Activated CD4-positive, alpha-beta T cell treated with anti-CD3 and anti-CD28 coated beads for 36 hours (primary cell): ENCODE data around the gene BTBD17. TPM values are rescaled to one million over a fixed set of nuclear protein-coding genes. Genes with fewer than 3 reads are reported as not detected.

Source experiments
- ATAC-seq: fragments of 200-7000 bp; cut with Tn5 transposase; one replicate; pipeline ENCODE4 v1.10.0; 2021; ENCODE audit warnings: mild to moderate bottlenecking, moderate library complexity
- CTCF ChIA-PET: fragments of 350-600 bp; sonication (Branson Sonifier 250); formaldehyde crosslinking; loops from one replicate; lab custom pipeline; 2021; ENCODE audit warnings: antibody characterized with exemption; lab: Charles Lee
- POLR2A ChIA-PET: fragments of 350-600 bp; sonication (Branson Sonifier 250); formaldehyde crosslinking; loops from one replicate; lab custom pipeline; 2021; ENCODE audit warnings: antibody characterized with exemption, inconsistent platforms; lab: Charles Lee
- DNase-seq: peaks from one replicate; pipeline ENCODE4 v3.0.0-alpha.2; 2020
- H3K27ac Mint-ChIP-seq: one replicate; pipeline ENCODE4 v1.8.0; 2021; ENCODE audit warnings: mixed read lengths
- H3K27me3 Mint-ChIP-seq: one replicate; pipeline ENCODE4 v1.8.0; 2021; ENCODE audit warnings: mixed read lengths
- H3K36me3 Mint-ChIP-seq: one replicate; pipeline ENCODE4 v1.8.0; 2021; ENCODE audit warnings: low read depth, mixed read lengths
- H3K4me1 Mint-ChIP-seq: one replicate; pipeline ENCODE4 v1.8.0; 2021; ENCODE audit warnings: mixed read lengths
- H3K4me3 Mint-ChIP-seq: one replicate; pipeline ENCODE4 v1.8.0; 2021; ENCODE audit warnings: mild to moderate bottlenecking, moderate library complexity, mixed read lengths
- H3K9me3 Mint-ChIP-seq: one replicate; pipeline ENCODE4 v1.8.0; 2021; ENCODE audit warnings: low read depth, mixed read lengths
- intact Hi-C, 2 experiments: fragments of 100-400 bp; cut with DNase I in 1 of 2; cut with micrococcal nuclease in 1 of 2; formaldehyde crosslinking; loops; one replicate each; pipeline versions ENCODE4 v1.14.2 to v1.15.1; 2022 to 2024; cut with DNase I, micrococcal nuclease
- total RNA-seq, 2 experiments: library from RNA; stranded (reverse); gene quantifications; one replicate each; pipeline ENCODE4 v1.2.3, GENCODE V29; 2021

The BTBD17 gene
- total RNA-seq, 2 experiments from 2014 or later = not detected

DNA sequence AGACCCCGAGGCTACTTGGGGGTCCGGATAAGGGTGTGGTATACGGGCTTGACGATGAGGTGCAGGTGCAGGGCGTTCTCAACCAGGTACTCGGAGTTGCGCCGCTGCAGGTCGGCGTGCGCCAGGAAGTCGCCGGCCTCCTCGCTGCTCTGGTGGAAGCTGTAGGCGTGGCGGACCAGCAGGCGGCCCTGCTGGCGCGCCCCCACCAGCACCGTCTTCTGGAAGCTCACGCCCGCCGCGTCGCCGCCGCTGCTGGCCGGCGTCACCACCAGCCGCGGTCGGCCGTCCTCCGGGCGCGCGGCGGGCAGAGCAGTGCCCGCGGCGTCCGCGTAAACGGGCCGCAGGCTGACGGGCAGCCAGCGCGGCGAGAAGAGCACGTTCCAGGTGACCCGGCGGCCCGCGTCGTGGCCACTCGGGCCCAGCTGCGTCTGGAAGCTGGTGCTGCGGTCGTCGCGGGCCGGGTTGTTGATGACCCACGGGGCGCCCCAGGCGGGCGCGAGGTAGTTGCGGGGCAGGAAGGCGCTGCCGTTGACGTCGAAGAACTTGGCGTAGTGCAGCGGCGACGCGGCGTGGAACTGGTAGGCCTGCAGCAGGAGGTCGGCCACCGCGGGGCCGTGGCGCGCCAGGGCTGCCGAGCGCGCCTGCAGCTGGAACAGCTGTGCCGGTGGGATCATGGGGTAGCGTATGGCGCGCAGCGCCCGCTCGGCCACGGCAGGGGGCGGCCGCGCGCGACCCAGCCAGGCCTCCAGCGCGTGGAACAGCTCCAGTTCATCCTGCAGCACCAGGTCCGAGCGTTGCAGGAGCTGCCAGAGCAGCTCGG is 4.8 kb downstream of the BTBD17 start:
- Mint-ChIP-seq H3K36me3 (no peaks in the 10 kb centered on the region), H3K4me1 (no peaks in the 10 kb centered on the region), H3K27ac (no peak overlapping the region), H3K9me3 (no peaks in the 10 kb centered on the region), H3K4me3 (no peak overlapping the region), H3K27me3 (peaks cover 49% of the 10 kb centered on the region)
- POLR2A ChIA-PET = no interaction called here
- DNase-seq (peak; percentile 39), ATAC-seq (peak; percentile 13)
- CTCF ChIA-PET = interaction anchor here (0.6 to 2.2 kb wide), 3 partner anchors 12 to 22 kb away, joined by 3 to 20 read pairs (median 4); partner anchors contain the start of gene GPR142
- intact Hi-C loops = loop anchor here in 1 of 2 experiments (5.0 kb wide), 1 partner anchor 145 kb away; the partner anchor contains the start of gene TTYH2

DNA sequence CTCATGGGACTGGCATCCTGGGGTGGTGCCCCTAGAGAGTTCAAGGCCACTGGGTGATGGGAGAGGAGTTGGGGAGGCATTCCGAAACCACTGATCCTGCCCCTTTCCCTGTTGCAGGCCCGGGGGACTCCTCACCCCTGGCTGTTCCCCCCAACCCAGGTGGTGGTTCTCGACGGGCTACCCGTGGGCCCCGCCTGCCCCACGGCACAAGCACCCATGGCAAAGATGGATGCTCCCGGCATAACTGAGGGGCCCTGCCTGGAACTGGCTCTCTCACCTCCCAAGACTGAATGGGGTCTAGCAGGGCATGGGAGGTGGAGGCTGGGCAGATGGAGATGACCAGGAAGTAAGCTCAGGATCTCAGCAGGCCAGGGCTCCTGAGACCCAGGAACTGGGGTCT is 6.6 kb downstream of the BTBD17 start:
- Mint-ChIP-seq H3K9me3 (no peaks in the 10 kb centered on the region), H3K36me3 (no peaks in the 10 kb centered on the region), H3K27ac (no peak overlapping the region), H3K4me3 (no peak overlapping the region), H3K4me1 (no peaks in the 10 kb centered on the region), H3K27me3 (peaks cover 51% of the 10 kb centered on the region)
- ChIA-PET POLR2A (no interaction called here), CTCF (interaction anchor here (0.7 to 1.2 kb wide), 3 partner anchors 9 to 13 kb away, joined by 3 read pairs; partner anchors contain the start of gene GPR142)
- intact Hi-C loops = loop anchor here in 1 of 2 experiments (5.0 kb wide), 1 partner anchor 143 kb away; the partner anchor contains the start of gene TTYH2
- no peak for ATAC-seq
- DNase-seq = no peak

DNA sequence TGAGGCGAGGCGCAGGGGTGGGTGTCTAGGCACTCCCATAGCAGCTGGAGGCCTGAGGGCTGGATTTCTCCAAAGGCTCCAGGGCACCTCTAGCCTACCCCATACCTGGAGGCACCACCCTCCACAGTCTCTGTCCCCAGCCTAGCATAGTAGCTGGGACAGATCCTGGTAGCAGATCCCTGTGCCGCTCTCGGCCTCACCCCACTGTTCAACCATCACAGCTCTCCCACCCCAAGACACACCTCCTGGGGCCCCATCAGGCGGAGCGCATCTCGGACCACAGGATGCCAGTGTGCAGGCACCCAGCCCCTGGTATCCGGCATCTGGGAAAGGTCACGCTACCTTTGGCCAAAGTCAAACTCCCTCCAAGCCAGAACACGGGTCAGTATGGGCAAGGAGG is 7.1 kb downstream of the BTBD17 start:
- DNase-seq = no peak
- H3K27me3 Mint-ChIP-seq = peaks cover 53% of the 10 kb centered on the region
- no peaks in the 10 kb centered on the region for H3K4me1 Mint-ChIP-seq
- ATAC-seq = no peak
- ChIA-PET POLR2A (no interaction called here), CTCF (interaction anchor here (0.8 to 1.2 kb wide), 2 partner anchors 8 to 13 kb away, joined by 3 read pairs; no protein-coding TSS in a partner anchor)
- H3K4me3 Mint-ChIP-seq = no peak overlapping the region
- no peaks in the 10 kb centered on the region for H3K9me3 Mint-ChIP-seq
- H3K27ac Mint-ChIP-seq = no peak overlapping the region
- intact Hi-C loops = loop anchor here (1.0 kb wide), 3 partner anchors 48 to 144 kb away; no protein-coding TSS in a partner anchor
- no peaks in the 10 kb centered on the region for H3K36me3 Mint-ChIP-seq

DNA sequence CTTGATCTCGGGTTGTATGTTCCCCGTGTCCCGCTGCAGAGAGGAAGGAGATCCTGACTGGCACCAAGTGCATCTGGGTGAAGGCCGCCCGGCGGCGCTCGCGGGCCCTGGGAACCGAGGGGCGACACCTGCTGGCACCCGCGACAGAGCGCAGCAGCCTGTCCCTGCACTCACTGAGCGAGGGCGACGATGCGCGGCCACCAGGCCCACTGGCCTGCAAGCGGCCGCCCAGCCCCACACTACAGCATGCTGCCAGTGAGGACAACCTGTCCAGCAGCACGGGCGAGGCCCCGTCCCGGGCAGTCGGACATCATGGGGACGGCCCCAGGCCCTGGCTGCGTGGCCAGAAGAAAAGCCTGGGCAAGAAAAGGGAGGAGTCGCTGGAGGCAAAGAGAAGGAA is 7.5 kb downstream of the BTBD17 start:
- peaks cover 53% of the 10 kb centered on the region for H3K27me3 Mint-ChIP-seq
- H3K4me1 Mint-ChIP-seq = no peaks in the 10 kb centered on the region
- ATAC-seq (peak; percentile 90), DNase-seq (peak; percentile 88)
- no peaks in the 10 kb centered on the region for H3K36me3 Mint-ChIP-seq
- POLR2A ChIA-PET = no interaction called here
- H3K9me3 Mint-ChIP-seq = no peaks in the 10 kb centered on the region
- H3K4me3 Mint-ChIP-seq = no peak overlapping the region
- intact Hi-C loops = loop anchor here (1.0 kb wide), 3 partner anchors 48 to 144 kb away; no protein-coding TSS in a partner anchor
- H3K27ac Mint-ChIP-seq = no peak overlapping the region
- CTCF ChIA-PET = interaction anchor here (0.8 to 1.2 kb wide), 2 partner anchors 14 to 103 kb away, joined by 3 read pairs; no protein-coding TSS in a partner anchor

DNA sequence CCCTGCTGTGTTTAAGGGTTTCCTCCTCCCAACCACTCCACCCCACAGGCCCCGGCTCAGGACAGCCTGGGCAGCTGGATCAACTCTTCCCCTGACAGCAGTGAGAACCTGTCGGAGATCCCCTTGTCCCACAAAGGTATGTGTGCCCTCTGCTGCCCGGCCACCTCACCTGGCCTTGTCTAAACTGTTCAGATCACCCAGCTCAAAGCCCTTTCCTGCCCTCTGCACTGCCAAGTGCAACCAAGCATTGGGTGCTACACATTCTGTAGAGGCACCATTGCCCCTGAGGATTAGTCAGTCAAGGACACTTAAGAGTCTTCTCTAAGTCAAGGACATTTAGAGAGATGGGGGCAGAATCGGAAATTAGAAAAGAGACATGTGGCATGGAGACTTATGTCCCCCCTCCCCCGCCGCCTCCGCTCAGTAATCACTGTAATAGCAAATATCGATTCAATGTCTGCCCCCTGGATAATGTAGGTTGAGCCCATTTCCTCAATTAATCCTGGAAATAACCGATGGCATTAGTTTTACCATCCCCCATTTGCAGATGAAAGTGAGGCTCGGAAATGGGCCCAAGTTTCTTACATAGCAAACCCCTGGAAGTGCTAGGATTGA is 8.1 kb downstream of the BTBD17 start:
- no peak for ATAC-seq
- ChIA-PET CTCF (interaction anchor here (0.7 to 2.6 kb wide), 9 partner anchors 9 to 104 kb away, joined by 3 to 17 read pairs (median 3); partner anchors contain the start of gene GPR142), POLR2A (no interaction called here)
- H3K27ac Mint-ChIP-seq = no peak overlapping the region
- H3K4me3 Mint-ChIP-seq = no peak overlapping the region
- intact Hi-C loops = loop anchor here (1.0 kb wide), 3 partner anchors 47 to 143 kb away; no protein-coding TSS in a partner anchor
- DNase-seq = no peak
- H3K36me3 Mint-ChIP-seq = no peaks in the 10 kb centered on the region
- no peaks in the 10 kb centered on the region for H3K4me1 Mint-ChIP-seq
- no peaks in the 10 kb centered on the region for H3K9me3 Mint-ChIP-seq
- peaks cover 49% of the 10 kb centered on the region for H3K27me3 Mint-ChIP-seq

DNA sequence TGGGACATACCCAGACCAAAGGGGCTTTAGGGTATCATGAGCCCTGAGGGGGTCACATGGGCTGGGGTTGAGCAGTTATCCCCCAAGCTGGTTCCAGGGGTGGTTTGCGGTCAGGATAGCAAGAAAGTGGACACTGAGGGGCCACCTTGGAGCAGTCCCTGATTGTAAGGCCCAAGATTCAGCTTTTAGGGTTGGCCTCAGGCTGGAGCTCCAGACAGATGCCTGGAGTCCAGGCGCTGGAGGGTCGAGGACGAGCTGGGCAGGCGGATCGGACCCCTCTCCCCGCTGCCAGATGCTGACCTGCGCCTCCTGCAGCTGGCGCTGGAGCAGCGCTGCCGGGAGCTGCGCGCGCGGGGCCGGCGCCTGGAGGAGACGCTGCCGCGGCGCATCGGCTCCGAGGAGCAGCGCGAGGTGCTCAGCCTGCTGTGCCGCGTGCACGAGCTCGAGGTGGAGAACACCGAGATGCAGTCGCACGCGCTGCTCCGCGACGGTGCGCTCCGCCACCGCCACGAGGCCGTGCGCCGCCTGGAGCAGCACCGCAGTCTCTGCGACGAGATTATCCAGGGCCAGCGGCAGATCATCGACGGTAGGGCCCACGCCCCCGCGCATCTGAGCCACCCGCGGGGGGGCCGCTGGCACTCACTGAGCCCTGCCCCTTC is 10.0 kb downstream of the BTBD17 start:
- Mint-ChIP-seq H3K4me1 (no peaks in the 10 kb centered on the region), H3K9me3 (no peaks in the 10 kb centered on the region), H3K36me3 (no peaks in the 10 kb centered on the region), H3K27ac (no peak overlapping the region), H3K27me3 (peaks cover 46% of the 10 kb centered on the region), H3K4me3 (no peak overlapping the region)
- DNase-seq (peak; percentile 53), ATAC-seq (peak; percentile 53)
- CTCF ChIA-PET = interaction anchor here (0.8 to 2.6 kb wide), 9 partner anchors 9 to 193 kb away, joined by 3 to 17 read pairs (median 6); partner anchors contain the start of genes BTBD17 and GPR142
- POLR2A ChIA-PET = no interaction called here
- intact Hi-C loops = no loop called here

DNA sequence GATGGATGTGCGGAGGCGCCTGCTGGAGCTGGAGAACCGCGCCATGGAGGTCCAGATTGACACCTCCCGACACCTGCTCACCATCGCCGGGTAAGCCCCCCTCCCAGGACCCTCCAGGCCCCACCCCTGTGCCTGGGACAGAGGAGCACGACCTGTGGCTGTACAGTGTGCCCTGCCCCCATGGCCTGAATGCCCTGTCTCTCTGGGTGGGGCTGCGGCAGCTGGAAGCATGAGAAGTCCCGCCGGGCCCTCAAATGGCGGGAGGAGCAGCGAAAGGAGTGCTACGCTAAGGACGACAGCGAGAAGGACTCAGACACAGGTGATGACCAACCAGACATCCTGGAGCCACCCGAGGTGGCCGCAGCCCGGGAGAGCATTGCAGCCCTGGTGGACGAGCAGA is 11.2 kb downstream of the BTBD17 start:
- Mint-ChIP-seq H3K27me3 (peaks cover 38% of the 10 kb centered on the region), H3K9me3 (no peaks in the 10 kb centered on the region), H3K36me3 (no peaks in the 10 kb centered on the region), H3K27ac (no peak overlapping the region), H3K4me3 (no peak overlapping the region), H3K4me1 (no peaks in the 10 kb centered on the region)
- ChIA-PET CTCF (interaction anchor here (0.9 to 1.7 kb wide), 2 partner anchors 9 to 18 kb away, joined by 3 to 8 read pairs; no protein-coding TSS in a partner anchor), POLR2A (no interaction called here)
- no peak for ATAC-seq
- intact Hi-C loops = no loop called here
- no peak for DNase-seq

DNA sequence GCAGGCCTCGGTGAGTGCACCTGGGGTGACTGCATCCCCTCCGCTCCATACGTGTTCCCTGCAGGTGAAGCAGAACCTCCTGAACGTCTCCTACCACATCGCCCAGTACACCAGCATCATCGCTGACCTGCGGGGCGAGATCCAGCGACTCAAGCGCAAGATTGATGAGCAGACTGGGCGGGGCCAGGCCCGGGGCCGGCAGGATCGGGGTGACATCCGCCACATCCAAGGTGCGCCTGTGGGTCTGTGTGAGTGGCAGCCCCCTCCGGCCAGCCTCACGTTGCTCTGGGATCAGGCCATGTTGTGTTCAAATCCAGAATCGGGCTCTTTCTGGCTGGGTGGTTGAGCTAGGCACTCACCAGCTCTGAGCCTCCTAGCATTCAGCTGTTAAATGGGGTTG is 12.5 kb downstream of the BTBD17 start:
- H3K4me1 Mint-ChIP-seq = no peaks in the 10 kb centered on the region
- H3K27me3 Mint-ChIP-seq = peaks cover 28% of the 10 kb centered on the region
- H3K27ac Mint-ChIP-seq = no peak overlapping the region
- no peak overlapping the region for H3K4me3 Mint-ChIP-seq
- ChIA-PET CTCF (interaction anchor here (0.8 to 1.7 kb wide), 4 partner anchors 13 to 48 kb away, joined by 3 to 8 read pairs (median 4); partner anchors contain the start of gene BTBD17), POLR2A (no interaction called here)
- intact Hi-C loops = no loop called here
- H3K36me3 Mint-ChIP-seq = no peaks in the 10 kb centered on the region
- ATAC-seq (no peak), DNase-seq (no peak)
- H3K9me3 Mint-ChIP-seq = no peaks in the 10 kb centered on the region

DNA sequence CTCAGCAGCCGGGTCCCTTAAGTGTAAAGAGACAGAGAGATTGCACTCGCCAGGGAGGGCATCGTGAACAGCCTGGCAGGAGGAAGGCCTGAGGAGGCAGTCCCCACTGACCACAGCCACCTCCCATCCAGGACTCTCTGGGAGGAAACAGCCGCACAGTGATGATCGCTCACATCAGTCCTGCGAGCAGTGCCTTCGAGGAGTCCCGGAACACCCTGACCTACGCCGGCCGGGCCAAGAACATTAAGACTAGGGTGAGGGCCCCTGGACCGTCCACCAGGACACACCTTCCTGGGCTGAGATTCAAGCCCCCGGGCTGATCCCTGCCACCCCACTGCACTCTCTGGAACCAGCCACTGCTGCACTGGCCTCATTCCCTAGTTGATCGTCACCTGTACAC is 14.0 kb downstream of the BTBD17 start:
- ChIA-PET POLR2A (no interaction called here), CTCF (interaction anchor here (0.7 to 1.6 kb wide), 4 partner anchors 15 to 46 kb away, joined by 3 to 6 read pairs (median 4); no protein-coding TSS in a partner anchor)
- Mint-ChIP-seq H3K9me3 (no peaks in the 10 kb centered on the region), H3K4me3 (no peak overlapping the region), H3K27ac (no peak overlapping the region), H3K27me3 (peaks cover 15% of the 10 kb centered on the region), H3K4me1 (no peaks in the 10 kb centered on the region), H3K36me3 (no peaks in the 10 kb centered on the region)
- DNase-seq (no peak), ATAC-seq (no peak)
- intact Hi-C loops = no loop called here

DNA sequence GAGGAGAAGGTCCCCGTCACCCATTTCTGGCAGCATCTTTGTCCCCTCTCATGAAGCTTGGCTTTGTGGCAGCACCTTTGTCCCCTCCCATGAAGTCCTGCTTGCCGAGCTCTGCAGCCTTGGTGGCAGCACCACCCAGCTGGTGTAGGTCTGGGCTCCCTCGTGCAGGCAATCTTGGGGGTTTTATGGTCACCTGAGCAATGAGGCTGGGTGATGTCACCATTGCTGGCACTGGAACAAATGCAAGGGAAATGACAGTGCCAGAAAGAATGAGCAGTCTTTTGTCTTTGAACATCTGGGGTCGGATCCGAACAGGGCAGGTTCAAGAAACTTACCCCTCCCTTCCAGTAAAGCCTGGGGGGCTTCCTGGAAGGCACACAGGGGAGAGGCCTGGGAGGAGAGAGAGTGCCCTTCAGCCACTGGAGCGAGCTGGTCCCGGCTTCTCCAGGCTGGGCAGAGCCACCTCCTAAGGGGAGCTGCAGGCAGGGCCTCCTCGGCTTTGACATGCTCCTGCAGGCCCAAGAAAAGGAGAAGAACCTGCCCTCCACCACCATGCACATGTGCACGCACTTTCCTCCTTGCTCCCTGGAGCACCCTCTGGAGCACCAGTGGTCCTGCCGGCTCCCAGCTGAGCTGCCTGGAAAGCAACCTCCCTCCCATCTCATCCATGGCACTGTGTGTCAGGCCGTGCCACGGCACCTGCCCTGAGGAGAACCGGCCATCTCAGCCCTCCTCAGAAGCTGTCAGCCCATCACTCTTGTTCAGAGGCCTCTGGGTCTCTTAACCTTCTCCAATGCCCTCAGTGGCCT is 16.0 kb downstream of the BTBD17 start:
- DNase-seq (no peak), ATAC-seq (no peak)
- Mint-ChIP-seq H3K36me3 (no peaks in the 10 kb centered on the region), H3K4me1 (no peaks in the 10 kb centered on the region), H3K27ac (no peak overlapping the region), H3K27me3 (peaks cover 6% of the 10 kb centered on the region), H3K9me3 (no peaks in the 10 kb centered on the region), H3K4me3 (no peak overlapping the region)
- POLR2A ChIA-PET = no interaction called here
- CTCF ChIA-PET = interaction anchor here (0.7 to 0.9 kb wide), 2 partner anchors 9 to 34 kb away, joined by 3 read pairs; no protein-coding TSS in a partner anchor
- intact Hi-C loops = no loop called here
